GF-D8 (cell line): Measurements from ENCODE around the gene RALGAPA2.

Experiments used
- DNase-seq: peaks from one replicate; lab custom pipeline; 2025; lab: John Stamatoyannopoulos, UW

Gene RALGAPA2

DNA sequence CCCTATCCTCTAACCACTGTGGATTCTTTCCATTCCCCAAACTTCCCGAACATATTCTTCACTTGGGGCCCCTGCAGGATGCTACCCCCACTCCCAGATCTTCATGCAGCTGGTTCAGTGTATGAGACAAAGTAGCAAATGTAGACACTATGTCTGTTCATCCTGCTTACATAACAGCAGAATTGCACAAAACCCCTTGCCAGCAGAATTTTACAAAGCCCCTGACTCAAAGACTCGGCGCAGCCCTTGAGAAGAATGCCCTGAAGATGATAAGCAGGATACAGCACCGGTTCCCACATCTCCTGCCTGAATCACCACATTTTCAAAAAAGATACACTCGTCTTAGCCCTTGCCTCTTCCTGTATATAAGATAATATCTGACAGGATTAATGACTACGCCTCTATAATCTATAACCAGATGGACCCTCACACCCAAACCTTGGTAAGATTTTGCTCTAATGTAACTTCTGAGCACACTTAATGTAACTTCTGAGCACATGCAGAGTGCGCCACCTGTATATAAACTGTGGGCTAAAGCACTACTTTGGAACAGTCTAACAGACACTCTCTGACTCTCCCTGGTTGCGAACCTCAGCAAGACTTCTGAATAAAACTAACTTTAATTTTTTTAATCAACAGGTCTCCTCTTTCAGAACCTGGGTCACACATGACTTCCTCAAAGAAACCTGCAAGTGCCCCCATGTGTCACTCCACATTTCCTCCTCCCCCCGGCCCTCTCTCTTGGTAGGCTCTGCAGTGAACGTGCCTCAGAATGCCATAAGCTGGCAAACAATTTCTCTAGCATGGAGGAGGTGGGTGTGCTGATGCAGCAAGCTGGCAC, 28.7 kb downstream of the RALGAPA2 start:
- DNase-seq, result no peak

DNA sequence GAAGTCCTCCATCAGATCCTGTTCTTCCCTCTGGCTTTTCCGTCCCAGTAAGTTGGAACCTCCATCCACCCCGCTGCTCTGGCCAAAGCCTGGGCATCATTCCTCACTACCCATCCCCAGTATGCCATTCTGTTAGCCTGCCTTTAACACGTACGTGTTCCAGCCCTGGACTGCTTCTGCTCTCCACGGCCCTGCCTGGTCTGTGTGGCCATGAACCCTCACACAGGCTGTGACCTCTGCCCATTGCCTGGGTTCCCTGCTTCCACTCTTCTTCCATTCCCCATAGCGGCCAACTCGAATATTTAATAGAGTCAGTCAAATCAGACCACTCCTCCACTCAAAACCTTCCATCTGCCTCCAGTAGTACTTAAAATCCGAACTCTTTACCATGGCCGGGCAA, 29.4 kb downstream of the RALGAPA2 start:
- no peak for DNase-seq

DNA sequence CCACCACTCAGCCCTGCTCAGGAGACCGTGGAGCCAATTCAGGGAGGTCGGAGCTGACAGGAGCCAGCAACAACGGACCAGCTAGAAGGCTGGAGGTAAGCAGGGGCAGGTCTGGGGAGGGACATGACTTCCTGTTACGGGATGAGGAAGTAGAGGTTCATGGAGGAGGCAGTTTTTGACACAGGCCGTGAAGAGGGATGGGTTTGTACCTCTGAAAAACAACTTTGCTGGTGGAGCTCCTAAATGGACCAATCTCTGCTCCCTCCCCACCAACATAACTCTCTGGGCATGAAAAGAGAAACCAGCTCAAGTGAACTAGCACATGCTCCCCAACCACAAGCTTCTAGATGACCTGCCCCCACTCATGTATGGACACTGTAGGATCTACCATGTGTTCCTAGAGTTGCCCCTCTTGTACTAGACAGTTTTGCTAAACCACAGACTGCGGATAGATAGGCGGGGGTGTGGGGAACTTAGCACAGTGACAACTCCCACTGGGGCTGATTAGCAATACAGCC, 31.4 kb downstream of the RALGAPA2 start:
- DNase-seq, result peak; percentile 22

DNA sequence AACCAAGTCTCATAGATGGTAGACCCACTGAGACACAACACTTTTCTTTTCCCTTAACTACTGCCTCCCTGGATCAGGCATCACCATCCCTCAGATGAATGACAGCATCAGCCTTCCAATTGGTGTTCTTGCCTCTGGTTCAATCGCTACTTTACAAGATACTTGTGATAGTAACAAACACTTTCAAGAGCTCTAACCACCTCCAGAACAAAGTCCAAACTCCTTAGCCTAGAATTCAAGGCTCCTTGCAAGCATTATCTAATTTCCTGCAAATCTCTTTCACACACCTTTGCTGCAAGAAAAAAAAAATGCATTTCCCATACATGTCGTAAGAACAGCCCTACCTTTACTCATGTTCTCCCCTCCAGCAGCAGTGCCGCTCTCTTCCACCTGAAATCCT, 33.1 kb downstream of the RALGAPA2 start:
- DNase-seq, result no peak

DNA sequence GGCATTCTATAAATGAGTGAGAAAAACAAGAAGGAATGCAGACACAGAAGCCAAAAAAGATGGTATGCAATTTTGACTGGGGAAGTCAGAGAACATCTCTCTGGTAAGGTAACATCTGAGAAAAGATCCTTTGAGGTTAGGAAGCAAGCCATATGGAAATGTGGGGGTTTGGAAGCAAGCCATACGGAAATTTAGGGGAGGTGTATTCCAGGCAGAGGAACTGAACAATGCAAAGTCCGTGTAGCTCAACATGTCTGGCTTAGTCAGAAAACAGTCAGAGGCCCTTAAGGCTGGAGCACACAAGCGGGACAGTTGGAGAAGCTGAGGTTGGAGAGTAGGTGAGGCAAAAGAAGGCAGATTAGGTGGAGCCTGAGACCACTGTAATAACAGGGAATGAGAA, 35.3 kb downstream of the RALGAPA2 start:
- no peak for DNase-seq

DNA sequence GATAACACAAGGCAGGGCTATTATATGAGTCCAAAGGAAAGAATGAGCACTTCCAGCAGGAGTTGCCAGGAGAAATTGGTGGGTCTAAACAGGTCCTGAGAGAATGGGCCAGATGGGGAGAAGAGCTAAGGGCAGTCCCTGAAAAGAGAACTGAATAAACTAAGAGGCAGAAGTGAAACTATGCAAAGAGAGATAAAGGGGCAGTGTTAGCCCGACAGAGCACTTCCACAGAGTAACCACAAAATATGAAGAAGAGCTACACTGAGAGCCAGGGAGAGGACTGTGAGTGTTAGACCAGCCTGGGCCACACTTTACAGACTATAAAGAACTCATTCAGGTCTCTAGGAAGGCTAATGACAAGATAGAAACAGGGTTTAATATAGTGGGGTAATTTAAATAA, 43.8 kb downstream of the RALGAPA2 start:
- peak; percentile 14 for DNase-seq

DNA sequence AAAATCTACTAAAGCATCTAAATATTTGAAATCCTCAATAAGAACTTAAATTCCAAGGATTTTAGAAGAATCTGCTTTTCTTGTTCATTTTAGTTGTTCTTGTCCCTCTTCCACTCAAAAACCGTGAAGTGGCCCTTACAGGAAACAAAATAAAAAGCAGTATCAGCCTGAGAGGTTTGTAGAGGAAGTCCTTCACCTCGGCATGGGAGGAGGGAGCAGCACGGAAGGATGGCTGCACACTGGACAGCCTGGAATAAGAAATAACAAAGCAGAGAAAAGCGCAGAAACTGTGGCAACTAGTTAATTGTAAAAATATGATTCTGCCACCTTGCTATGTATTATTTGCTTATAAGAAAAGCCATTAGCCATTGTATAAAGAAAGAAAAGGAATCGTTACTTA, 46.1 kb downstream of the RALGAPA2 start:
- no peak for DNase-seq

DNA sequence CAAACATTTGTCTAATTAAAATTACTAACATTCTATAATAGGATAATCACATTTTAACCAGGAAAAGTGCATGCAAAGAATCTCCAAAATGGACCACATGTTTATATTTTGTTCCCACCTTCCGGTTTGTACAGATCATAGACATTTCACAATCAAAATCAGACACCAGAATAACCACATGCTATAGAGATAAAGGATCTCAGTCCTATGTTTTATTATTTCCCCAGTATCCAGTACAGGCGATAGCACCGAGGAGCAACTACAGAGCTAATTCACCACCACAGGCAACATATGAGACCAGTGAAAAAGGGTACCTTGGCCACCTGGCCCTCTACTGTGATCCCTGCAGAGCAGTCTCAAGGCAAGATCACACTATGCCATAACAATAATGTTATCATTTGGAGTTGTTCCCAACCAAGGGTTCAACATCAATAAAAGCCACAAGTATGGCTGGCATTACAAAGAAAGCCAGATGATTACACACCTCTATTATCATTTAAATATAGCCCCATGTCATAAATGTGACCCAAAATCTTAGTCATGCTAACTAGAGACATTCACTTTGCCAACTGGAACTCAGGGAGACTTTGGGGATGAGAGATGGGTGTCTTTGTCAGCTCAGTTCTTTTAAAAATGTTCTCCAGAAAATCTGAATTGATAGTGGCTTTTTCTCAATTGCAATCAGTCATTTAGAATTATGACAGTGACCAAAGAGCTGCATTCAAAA, 46.7 kb downstream of the RALGAPA2 start:
- DNase-seq, result peak; percentile 46

DNA sequence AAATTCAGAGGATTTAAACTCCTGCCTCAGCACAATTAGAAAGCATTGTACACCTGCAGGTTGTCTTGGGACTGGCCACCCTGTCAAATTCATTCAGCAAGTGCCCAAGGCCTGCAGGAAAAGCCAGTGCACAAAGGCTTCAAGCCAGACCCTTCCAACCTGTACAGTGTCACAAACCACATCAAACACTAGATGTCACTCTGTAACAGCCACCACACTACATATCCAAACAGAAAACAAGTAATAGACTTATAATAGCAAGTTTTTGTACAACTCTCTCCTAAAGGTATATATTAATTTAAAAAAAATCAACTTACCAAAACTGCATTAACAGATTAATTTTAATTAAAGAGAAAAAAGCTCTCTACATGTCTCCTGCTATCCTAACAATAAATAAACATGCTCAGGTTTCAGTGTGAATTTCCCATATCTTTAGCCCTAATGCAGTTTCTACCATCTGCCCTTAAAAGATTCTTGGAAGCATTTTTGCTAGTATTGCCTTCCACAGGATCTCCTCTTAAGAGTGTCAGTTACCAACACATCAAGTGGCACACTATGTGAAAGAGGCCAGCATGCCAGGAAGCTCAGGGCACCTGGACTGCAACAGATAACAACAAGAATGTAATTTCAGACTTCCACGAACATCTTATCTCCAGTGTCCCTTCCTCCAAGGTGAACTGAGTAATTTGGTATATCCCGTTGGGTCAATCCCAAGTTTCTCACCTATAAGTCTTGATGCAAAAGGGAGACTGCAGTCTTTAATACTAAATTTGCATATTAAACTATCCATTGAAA, 47.5 kb downstream of the RALGAPA2 start:
- peak; percentile 29 for DNase-seq

DNA sequence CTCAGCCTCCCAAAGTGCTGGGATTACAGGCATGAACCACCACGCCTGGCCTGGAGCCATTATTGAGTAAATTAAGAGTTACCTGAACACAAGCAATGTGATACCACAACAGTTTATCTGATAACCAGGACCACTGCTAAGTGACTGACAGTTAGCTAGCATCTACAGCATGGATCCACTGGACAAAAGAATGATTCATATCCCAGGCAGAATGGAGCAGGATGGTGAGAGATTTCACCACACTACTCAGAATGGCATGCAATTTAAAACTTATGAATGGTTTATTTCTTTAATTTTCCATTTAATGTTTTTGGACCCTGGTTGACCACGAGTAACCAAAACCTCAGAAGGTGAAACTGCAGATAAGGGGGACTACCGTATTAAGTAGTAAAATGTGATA, 48.6 kb downstream of the RALGAPA2 start:
- DNase-seq, result no peak

DNA sequence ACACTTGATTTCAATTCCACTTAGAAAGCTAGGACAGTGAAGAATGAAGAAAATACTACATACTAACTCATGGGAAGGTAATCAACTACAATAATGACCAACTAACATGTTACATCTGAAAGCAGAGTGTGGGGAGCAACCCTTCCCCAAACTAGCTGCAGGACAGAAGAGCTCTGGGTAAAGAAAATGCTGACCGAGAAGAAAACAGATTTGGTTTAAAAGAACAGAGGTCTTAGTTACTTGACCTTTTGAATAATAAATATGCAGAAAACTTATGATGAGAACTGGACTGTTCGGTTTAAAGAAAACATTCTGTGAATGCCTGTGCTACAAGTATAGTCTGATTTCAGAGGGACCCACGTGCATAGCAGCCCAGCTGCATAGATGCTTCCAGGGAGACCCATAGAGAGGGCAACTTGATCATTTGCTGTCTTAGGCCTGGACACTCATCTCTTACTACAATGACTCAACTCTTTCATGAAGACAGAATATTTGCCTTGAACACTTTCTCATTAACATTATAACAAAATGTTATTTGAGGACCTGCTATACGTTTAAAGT, 53.5 kb downstream of the RALGAPA2 start:
- DNase-seq, result no peak

DNA sequence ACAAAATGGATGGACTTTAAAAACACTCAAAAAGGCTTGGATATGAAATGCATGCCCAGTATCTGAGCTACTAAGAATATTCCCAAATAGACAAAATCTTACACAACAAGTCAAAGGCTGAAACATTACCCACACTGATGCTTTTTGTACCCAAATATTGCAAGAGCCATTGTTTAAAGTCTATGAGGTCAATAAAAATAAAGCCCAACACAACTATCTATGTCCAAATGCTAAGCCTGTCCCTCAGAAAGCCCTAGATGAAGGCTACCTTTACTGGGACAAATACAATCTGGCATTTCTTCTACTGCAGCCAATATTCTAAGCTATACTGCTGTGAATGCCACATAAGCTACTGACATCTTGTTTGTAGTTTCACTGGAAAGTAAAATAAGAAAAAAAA, 54.3 kb downstream of the RALGAPA2 start:
- no peak for DNase-seq

DNA sequence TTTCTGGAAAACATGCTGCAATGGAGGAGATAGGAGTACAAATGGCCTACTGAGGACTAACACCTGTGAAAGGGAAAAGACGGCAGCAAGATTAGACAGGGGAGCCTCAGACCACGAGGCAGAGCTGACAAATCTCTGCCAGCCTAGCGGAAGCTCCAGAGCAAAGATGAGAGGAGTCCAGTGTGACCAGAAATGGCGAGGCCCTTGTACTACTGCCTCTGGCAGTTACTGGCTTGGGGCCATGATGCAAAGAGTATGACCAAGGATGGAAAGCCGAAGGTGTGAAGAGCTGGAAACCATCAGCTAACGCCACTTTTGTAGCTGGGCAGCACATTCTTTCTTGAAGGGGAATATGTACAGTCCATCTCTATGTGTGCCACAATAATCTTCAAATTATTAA, 55.4 kb downstream of the RALGAPA2 start:
- no peak for DNase-seq

DNA sequence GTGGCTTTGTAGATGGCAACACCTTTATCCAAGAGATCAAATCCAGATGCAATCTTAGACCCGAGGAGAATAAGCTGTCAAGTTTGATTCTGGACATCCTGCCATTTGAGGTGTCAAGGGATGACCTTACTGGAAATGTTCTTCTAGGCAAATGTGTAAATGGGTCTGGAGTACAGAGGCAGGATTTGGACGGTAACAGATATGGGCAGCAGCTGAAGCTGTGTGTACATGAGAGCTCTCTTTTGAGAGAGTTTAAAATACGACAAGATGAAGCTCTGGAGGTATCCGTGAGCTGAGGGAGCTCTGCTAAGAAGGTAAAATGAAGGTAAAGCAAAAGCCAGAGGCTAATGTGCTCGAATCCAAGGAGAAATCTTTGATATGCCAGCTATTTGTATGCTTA, 56.6 kb downstream of the RALGAPA2 start:
- DNase-seq, result no peak

DNA sequence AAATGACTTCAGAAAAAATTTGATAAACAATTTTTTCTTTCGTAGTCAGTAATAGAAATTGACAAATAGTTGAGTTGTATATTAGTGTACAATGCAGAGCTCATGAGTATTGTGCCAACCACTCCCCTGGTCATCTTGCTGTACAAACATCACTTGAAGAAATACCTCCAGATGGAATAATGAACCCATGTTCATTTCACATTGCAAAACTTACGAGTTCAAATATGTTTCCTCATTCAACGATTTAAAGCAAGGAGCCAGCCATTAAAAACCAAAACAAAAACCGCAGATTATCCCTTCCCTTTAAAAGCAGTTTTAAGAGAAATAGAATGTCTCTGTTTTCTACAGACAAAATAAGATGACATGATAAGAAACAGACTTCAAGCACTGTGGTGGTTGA, 62.5 kb downstream of the RALGAPA2 start:
- DNase-seq, result no peak

DNA sequence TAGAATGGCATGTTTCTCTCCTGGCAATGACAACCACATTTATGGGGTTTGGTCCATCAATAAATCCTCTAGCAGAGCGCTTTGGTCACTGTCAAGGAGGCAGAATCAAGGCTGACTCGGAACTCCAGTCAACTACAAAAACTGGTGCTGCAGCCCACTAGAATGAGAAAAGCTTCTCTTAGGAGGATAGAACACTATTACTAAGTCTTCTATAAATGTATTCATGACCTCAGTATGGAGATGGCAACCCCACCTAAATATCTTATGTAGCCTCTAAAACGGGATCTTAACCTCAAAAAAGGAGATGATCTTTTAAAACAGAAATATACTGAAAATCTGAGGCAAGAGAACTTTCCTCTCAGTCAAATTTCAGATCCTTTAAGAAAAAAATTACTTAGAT, 68.5 kb downstream of the RALGAPA2 start:
- no peak for DNase-seq

DNA sequence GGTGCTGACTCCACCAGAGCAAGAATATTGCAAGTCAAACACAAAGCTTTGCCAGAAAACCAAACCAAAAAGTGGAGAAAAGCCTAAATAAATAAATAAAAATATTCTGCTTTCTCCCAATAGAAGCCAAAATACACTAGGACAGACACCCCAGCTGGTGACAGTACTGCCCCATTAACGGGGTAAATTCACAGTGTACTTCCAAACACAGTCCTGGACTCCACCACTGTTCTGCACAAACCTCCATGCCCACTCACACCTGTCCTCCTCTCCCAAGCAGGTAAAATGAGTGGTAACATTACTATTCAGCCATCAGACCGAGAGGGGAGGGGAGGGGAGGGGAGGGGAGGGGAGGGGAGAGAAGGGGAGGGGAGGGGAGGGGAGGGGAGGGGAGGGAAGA, 70.7 kb downstream of the RALGAPA2 start:
- no peak for DNase-seq

DNA sequence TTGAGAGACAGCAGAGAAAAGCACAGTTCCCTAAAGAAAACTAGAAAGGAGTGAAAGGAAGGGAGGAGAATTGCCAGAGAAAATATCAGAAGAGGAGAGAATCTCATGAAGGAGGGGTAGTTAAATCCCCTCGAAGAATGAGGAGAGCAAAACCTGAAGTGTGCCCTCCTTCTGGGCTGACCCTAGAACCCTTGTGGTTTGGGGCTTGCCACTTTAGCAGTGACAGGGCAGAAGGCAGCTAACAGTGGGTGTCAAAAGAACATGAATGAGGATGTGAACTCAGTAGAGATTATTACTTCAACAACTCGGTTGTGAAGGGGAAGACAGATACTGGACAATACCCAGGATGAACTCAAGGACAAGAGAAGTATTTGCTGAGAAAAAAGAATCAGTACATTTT, 73.6 kb downstream of the RALGAPA2 start:
- peak; percentile 29 for DNase-seq

DNA sequence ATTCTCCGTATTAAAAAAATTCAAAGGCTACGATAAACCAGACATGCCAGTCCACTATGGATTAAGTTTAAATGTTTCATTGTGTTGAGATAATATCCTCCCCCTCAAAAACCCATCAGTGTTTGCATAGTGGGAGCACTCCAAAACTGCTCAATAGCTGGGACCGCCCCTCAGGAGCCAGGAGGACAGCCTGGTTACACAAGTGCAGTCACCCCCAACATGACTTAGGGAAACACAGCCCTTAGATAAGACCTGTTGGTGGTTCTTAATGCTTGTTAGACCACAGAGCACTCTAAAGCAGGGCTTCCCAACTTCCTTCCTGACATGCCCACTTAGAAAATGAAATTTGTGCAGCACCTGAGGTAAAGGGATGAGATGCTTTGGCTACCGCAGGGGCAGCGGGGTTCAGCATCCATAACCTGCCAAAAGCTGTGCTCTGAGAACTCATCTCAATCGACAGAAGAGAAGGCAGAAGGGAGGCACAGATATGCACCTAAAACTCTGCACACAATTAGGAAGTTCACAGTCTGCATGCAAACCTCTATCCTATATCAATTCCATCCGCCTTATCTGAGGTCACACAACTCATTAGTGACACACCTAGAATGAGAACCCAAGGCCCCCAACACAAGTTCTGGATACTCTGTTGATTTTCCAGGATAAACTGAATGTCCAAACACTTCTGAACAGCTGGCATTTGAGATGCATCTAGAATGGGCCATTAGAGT, 74.3 kb downstream of the RALGAPA2 start:
- peak; percentile 39 for DNase-seq

DNA sequence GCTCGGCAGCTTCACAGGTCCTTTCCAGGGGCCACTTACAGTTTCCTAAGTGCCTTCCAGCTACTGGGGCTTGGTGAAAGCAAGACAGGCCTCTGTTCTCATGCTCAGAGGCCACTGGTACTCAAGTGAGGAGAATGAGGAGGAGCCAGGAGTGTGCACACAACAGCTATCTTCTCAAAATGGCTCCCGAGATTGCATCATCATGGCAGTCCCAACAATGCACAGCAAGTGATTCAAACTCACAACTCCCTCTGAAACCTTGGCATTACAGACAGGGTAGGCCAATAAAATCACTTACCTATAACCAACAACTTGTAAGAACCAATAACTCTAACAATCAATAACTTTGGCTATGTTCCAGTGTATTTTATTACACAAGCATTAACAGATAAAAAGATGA, 77.4 kb downstream of the RALGAPA2 start:
- DNase-seq, result no peak

DNA sequence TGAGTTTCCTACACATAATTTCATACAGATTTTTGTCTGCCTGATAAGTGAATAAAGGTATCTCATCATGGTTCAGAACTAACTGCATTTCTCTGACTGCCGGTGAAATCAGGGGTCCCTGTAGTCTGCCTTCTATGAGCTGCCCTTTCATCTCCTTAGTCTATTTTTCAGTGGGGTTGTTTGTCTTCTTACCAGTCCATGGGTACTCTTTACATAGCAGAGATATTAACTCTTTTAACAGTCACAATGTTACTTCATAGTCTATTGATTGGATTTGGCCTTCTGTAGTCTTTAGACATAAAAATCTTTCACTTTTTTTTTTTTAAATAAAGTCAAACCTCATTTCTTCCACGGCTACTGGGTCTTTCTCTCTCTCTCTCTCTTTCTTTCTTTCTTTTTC, 79.8 kb downstream of the RALGAPA2 start:
- DNase-seq, result no peak

DNA sequence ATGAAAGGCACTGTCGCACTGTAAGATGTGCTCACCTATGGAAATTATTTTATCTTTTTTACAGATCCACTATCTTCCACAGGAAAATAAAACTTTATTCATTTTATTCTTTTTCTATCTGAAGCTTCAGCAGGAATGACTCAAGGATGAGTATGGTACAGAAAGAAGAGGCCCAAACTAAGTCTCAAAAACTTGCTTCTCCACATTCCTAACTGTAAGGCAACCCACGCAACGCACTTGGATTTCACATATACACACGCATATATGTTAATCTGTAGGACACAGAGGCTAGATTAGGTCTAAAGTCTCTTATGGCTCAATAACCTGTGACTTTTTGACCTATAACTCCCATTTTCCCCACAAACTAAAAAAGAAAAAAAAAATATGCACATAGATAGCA, 81.9 kb downstream of the RALGAPA2 start:
- DNase-seq, result no peak
